Measurements from ENCODE around the gene HIVEP1. TPM values are rescaled to one million over a fixed set of nuclear protein-coding genes. Genes with fewer than 3 reads are reported as not detected.

HIVEP1 gene
- total and polyA plus RNA-seq, 2 of the 13 experiments (the other 11 are each of a cell fraction or from before 2014, with no cell fraction given): 7.4 to 9.9 TPM

GRCh38 chr6:12078014-12078413 is 65.9 kb downstream of the HIVEP1 start:
- ATAC-seq (no peak), FAIRE-seq (no peak), DNase-seq (ENCODE audit: low spot score) (no peak)
- Histone ChIP-seq H3K27ac (ENCODE audit: extremely low read length, insufficient read depth, low read length) (no peak overlapping the region), H3K79me2 (ENCODE audit: insufficient read depth, low read length) (no peaks in the 10 kb centered on the region), H2AFZ (ENCODE audit: low read length) (no peak overlapping the region), H4K20me1 (ENCODE audit: insufficient read depth, low read length) (peaks cover 3% of the 10 kb centered on the region; the same call in 1 of the 2 replicates), H3K4me2 (ENCODE audit: low read depth, low read length) (no peak overlapping the region), H3K27me3 (ENCODE audit: control insufficient read depth in 1 of 2, insufficient read depth in 2 of 2, low read length in 2 of 2) (no peaks in the 10 kb centered on the region), H3K9ac (ENCODE audit: insufficient read depth, low read depth, low read length) (no peak overlapping the region), H3K9me3 (ENCODE audit: low read length) (no peaks in the 10 kb centered on the region), H3K4me1 (ENCODE audit: insufficient read depth, low read length) (no peaks in the 10 kb centered on the region), H3K36me3 (replicated peaks in 1 of 2; ENCODE audit: control insufficient read depth in 1 of 2, insufficient read depth in 2 of 2, low read length in 2 of 2) (no peaks in the 10 kb centered on the region; a peak in 1 of 5 replicates), H3K4me3 (replicated peaks in 1 of 3; ENCODE audit: insufficient read depth in 1 of 3, low read depth in 2 of 3, low read length in 3 of 3) (no peak overlapping the region)
- POLR2A ChIA-PET: no interaction called here
- no TSS peak for BruUV-seq (replicated peaks)
- intact Hi-C loops (cut with micrococcal nuclease; ENCODE audit: unreplicated experiment) (no loop called here), in situ Hi-C loops (cut with HindIII; ENCODE audit: extremely low pct_ligation_motif_present, low pct_unique_long_range_greater_than_20kb) (no loop called here)
- 98% methylated on average over 5 of the region's 5 CpGs for WGBS (ENCODE audit: low lambda C conversion rate)
- CTCF ChIA-PET (ENCODE audit: low intra/inter-chr PET ratio, low total read pairs): no interaction called here
- TF ChIP-seq KAT7 (CRISPR knock-in tag; IDR thresholded peaks at IDR 0.05; ENCODE audit: borderline replicate concordance) (no peak), MEIS1 (CRISPR knock-in tag; IDR thresholded peaks at IDR 0.05; ENCODE audit: borderline replicate concordance) (no peak), JUN (CRISPR knock-in tag; IDR thresholded peaks at IDR 0.05) (no peak), TBX3 (IDR thresholded peaks at IDR 0.05; ENCODE audit: borderline replicate concordance) (no peak), SAP130 (CRISPR knock-in tag; IDR thresholded peaks at IDR 0.05; ENCODE audit: low read depth) (no peak), ZBTB46 (CRISPR knock-in tag; IDR thresholded peaks at IDR 0.05; ENCODE audit: borderline replicate concordance) (no peak)

GRCh38 chr6:12081771-12082170 is 69.7 kb downstream of the HIVEP1 start:
- no peaks in the 10 kb centered on the region for H3K9me3 ChIP-seq (ENCODE audit: low read length)
- H3K27ac ChIP-seq (ENCODE audit: extremely low read length, insufficient read depth, low read length): no peak overlapping the region
- no peaks in the 10 kb centered on the region for H3K4me1 ChIP-seq (ENCODE audit: insufficient read depth, low read length)
- H4K20me1 ChIP-seq (ENCODE audit: insufficient read depth, low read length): peaks cover 3% of the 10 kb centered on the region; the same call in 1 of the 2 replicates
- H2AFZ ChIP-seq (ENCODE audit: low read length): no peak overlapping the region
- no peak overlapping the region for H3K4me3 ChIP-seq (replicated peaks in 1 of 3; ENCODE audit: insufficient read depth in 1 of 3, low read depth in 2 of 3, low read length in 3 of 3)
- in situ Hi-C loops (cut with HindIII; ENCODE audit: extremely low pct_ligation_motif_present, low pct_unique_long_range_greater_than_20kb): no loop called here
- WGBS (ENCODE audit: low lambda C conversion rate): 96% methylated on average over 2 of the region's 2 CpGs
- FAIRE-seq (no peak), DNase-seq (ENCODE audit: low spot score) (no peak), ATAC-seq (no peak)
- CTCF ChIA-PET (ENCODE audit: low intra/inter-chr PET ratio, low total read pairs): no interaction called here
- TF ChIP-seq ATRX (CRISPR knock-in tag; IDR thresholded peaks at IDR 0.05; ENCODE audit: borderline replicate concordance): no peak
- TF ChIP-seq CAMTA2 (CRISPR knock-in tag; IDR thresholded peaks at IDR 0.05; ENCODE audit: borderline replicate concordance): no peak
- TF ChIP-seq SRY (CRISPR knock-in tag; IDR thresholded peaks at IDR 0.05): no peak
- no peak for TF ChIP-seq ESRRA (CRISPR knock-in tag; IDR thresholded peaks at IDR 0.05; ENCODE audit: low read depth)
- POLR2A ChIA-PET: no interaction called here
- intact Hi-C loops (cut with micrococcal nuclease; ENCODE audit: unreplicated experiment): no loop called here
- H3K36me3 ChIP-seq (replicated peaks in 1 of 2; ENCODE audit: control insufficient read depth in 1 of 2, insufficient read depth in 2 of 2, low read length in 2 of 2): no peaks in the 10 kb centered on the region; a peak in 1 of 5 replicates
- H3K9ac ChIP-seq (ENCODE audit: insufficient read depth, low read depth, low read length): no peak overlapping the region
- BruUV-seq (replicated peaks): no TSS peak
- no peaks in the 10 kb centered on the region for H3K27me3 ChIP-seq (ENCODE audit: control insufficient read depth in 1 of 2, insufficient read depth in 2 of 2, low read length in 2 of 2)
- no peaks in the 10 kb centered on the region for H3K79me2 ChIP-seq (ENCODE audit: insufficient read depth, low read length)
- H3K4me2 ChIP-seq (ENCODE audit: low read depth, low read length): no peak overlapping the region

Data from HepG2 (cell line).